Fibroblast of lung (primary cell): Measurements from ENCODE around the gene RAB20. TPM values are rescaled to one million over a fixed set of nuclear protein-coding genes. Genes with fewer than 3 reads are reported as not detected.

Experiments used
- DNase-seq, 2 donors: peaks; one replicate each; pipeline versions ENCODE4 v3.0.0 to v3.0.0-alpha.2; 2010; ENCODE audit warnings: low read depth in 2 of 2
- H2AFZ ChIP-seq: 2 replicates; pipeline ENCODE4 v1.5.1; 2012; ENCODE audit warnings: low read length, control low read depth, inconsistent platforms
- H3K27ac ChIP-seq: 2 replicates; pipeline ENCODE4 v1.5.1; 2011; ENCODE audit warnings: low read length, control low read depth; ENCODE audit not compliant: insufficient read depth
- H3K27me3 ChIP-seq: 2 replicates; pipeline ENCODE4 v1.5.1; 2011; ENCODE audit warnings: mild to moderate bottlenecking, low read length; ENCODE audit not compliant: control insufficient read depth, insufficient read depth
- H3K36me3 ChIP-seq: 2 replicates; pipeline ENCODE4 v1.5.1; 2011; ENCODE audit warnings: low read length; ENCODE audit not compliant: control insufficient read depth, insufficient read depth
- H3K4me1 ChIP-seq: 2 replicates; pipeline ENCODE4 v1.5.1; 2011; ENCODE audit warnings: low read length; ENCODE audit not compliant: control insufficient read depth, insufficient read depth; ENCODE audit errors: extremely low read depth
- H3K4me2 ChIP-seq: 2 replicates; pipeline ENCODE4 v1.5.1; 2011; ENCODE audit warnings: low read length, control low read depth; ENCODE audit not compliant: insufficient read depth; ENCODE audit errors: extremely low read depth
- H3K4me3 ChIP-seq, 4 experiments: fragments of 200-600 bp in 1 of 4; sonication (generic) in 1 of 4; replicated peaks in 1 of 4; 2 replicates each; pipeline ENCODE4 v1.5.1; 2011 to 2016; ENCODE audit warnings: low read length in 4 of 4, low read depth in 3 of 4, mild to moderate bottlenecking in 3 of 4, control low read depth in 2 of 4, inconsistent platforms in 1 of 4, mixed read lengths in 1 of 4; ENCODE audit not compliant: insufficient read depth in 1 of 4; ENCODE audit errors: control extremely low read depth in 1 of 4
- H3K79me2 ChIP-seq: 2 replicates; pipeline ENCODE4 v1.5.1; 2012; ENCODE audit warnings: mild to moderate bottlenecking, low read length, inconsistent platforms; ENCODE audit not compliant: control insufficient read depth, insufficient read depth
- H3K9ac ChIP-seq: 2 replicates; pipeline ENCODE4 v1.5.1; 2011; ENCODE audit warnings: mild to moderate bottlenecking, low read length, control low read depth; ENCODE audit not compliant: insufficient read depth
- H3K9me3 ChIP-seq: 2 replicates; pipeline ENCODE4 v1.5.1; 2012; ENCODE audit warnings: low read depth, low read length; ENCODE audit not compliant: control insufficient read depth, insufficient read depth
- H4K20me1 ChIP-seq: 2 replicates; pipeline ENCODE4 v1.5.1; 2011; ENCODE audit warnings: low read length; ENCODE audit not compliant: control insufficient read depth, insufficient read depth; ENCODE audit errors: extremely low read depth
- EZH2 ChIP-seq: IDR thresholded peaks from 2 replicates; pipeline ENCODE4 v1.5.1; 2012; ENCODE audit warnings: low read length, control low read depth, mild to moderate bottlenecking; ENCODE audit errors: missing control alignments
- polyA plus RNA-seq, 2 donors: library from polyadenylated mRNA; depleted of rRNA in 1 of 2; stranded (reverse) in 1 of 2; unstranded in 1 of 2; fragments of >200 nt; gene quantifications; 2 replicates each; pipeline ENCODE4 v1.2.1, GENCODE V29; 2011 to 2012; ENCODE audit warnings: missing spikeins in 1 of 2
- total RNA-seq: library from RNA; depleted of rRNA; stranded (reverse); fragments of >200 nt; gene quantifications from 2 replicates; pipeline ENCODE4 v1.2.1, GENCODE V29; 2014
- TF ChIP-seq, protein P1 (sequence below), 2 donors: IDR thresholded peaks in 1 of 2; conservative IDR thresholded peaks in 1 of 2; 1 replicate in 1 of 2; 2 replicates in 1 of 2; pipeline ENCODE4 v1.5.1; 2011 to 2012; ENCODE audit warnings: low read length in 2 of 2, control low read depth in 1 of 2, inconsistent platforms in 1 of 2, low read depth in 1 of 2, mild to moderate bottlenecking in 1 of 2

RAB20 gene
- total and polyA plus RNA-seq, 2 donors (not counting 1 experiment from before 2014, with no cell fraction given): 3.5 to 4.3 TPM

- H3K9ac ChIP-seq: no peak overlapping the region
- H3K79me2 ChIP-seq: no peaks in the 10 kb centered on the region
- no peak overlapping the region for H3K27ac ChIP-seq
- no peak for TF ChIP-seq EZH2
- TF ChIP-seq, protein P1, sequence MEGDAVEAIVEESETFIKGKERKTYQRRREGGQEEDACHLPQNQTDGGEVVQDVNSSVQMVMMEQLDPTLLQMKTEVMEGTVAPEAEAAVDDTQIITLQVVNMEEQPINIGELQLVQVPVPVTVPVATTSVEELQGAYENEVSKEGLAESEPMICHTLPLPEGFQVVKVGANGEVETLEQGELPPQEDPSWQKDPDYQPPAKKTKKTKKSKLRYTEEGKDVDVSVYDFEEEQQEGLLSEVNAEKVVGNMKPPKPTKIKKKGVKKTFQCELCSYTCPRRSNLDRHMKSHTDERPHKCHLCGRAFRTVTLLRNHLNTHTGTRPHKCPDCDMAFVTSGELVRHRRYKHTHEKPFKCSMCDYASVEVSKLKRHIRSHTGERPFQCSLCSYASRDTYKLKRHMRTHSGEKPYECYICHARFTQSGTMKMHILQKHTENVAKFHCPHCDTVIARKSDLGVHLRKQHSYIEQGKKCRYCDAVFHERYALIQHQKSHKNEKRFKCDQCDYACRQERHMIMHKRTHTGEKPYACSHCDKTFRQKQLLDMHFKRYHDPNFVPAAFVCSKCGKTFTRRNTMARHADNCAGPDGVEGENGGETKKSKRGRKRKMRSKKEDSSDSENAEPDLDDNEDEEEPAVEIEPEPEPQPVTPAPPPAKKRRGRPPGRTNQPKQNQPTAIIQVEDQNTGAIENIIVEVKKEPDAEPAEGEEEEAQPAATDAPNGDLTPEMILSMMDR (conservative IDR thresholded peaks at IDR 0.05 in 1 of 2, IDR thresholded peaks at IDR 0.05 in 1 of 2; ENCODE audit: low read depth in 1 of 2, low read length in 2 of 2): no peak
- no peak for DNase-seq
- H3K27me3 ChIP-seq: no peaks in the 10 kb centered on the region
- no peak overlapping the region for H2AFZ ChIP-seq
- no peaks in the 10 kb centered on the region for H3K9me3 ChIP-seq
- no peaks in the 10 kb centered on the region for H4K20me1 ChIP-seq
- no peaks in the 10 kb centered on the region for H3K4me1 ChIP-seq
- no peak overlapping the region for H3K4me3 ChIP-seq
- peak overlapping the region; percentile 35 for H3K4me2 ChIP-seq
- no peaks in the 10 kb centered on the region for H3K36me3 ChIP-seq
Observed at GRCh38 chr13:110551284-110551683, 10.2 kb downstream of the RAB20 start.

DNA sequence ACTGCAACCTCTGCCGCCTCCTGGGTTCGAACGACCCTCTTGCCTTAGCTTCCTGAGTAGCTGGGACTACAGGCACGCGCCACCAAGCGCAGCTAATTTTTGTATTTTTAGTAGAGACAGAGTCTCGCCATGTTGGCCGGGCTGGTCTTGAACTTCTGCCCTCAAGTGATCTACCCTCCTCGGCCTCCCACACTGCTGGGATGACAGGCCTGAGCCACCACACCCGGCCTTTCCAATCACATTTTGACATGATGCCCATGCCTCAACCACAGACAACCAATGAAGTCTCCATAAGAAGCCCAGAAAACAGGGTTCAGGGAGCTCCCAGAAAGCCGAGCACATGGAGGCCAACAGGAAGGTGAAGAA lies 11.7 kb downstream of the RAB20 start:
- H4K20me1 ChIP-seq: no peaks in the 10 kb centered on the region
- H3K9me3 ChIP-seq: no peaks in the 10 kb centered on the region
- no peak overlapping the region for H3K27ac ChIP-seq
- no peak for DNase-seq
- H3K79me2 ChIP-seq: no peaks in the 10 kb centered on the region
- no peaks in the 10 kb centered on the region for H3K4me1 ChIP-seq
- TF ChIP-seq EZH2: no peak
- TF ChIP-seq, protein P1 (conservative IDR thresholded peaks at IDR 0.05 in 1 of 2, IDR thresholded peaks at IDR 0.05 in 1 of 2; ENCODE audit: low read depth in 1 of 2, low read length in 2 of 2): no peak
- no peaks in the 10 kb centered on the region for H3K36me3 ChIP-seq
- no peaks in the 10 kb centered on the region for H3K27me3 ChIP-seq
- no peak overlapping the region for H3K4me3 ChIP-seq
- H2AFZ ChIP-seq: no peak overlapping the region
- no peak overlapping the region for H3K4me2 ChIP-seq
- no peak overlapping the region for H3K9ac ChIP-seq

- TF ChIP-seq EZH2: no peak
- TF ChIP-seq, protein P1 (conservative IDR thresholded peaks at IDR 0.05 in 1 of 2, IDR thresholded peaks at IDR 0.05 in 1 of 2; ENCODE audit: low read depth in 1 of 2, low read length in 2 of 2): no peak
- Histone ChIP-seq H3K4me2 (no peak overlapping the region), H2AFZ (no peak overlapping the region), H3K27ac (no peak overlapping the region), H3K4me3 (no peak overlapping the region), H4K20me1 (no peaks in the 10 kb centered on the region), H3K9me3 (no peaks in the 10 kb centered on the region), H3K4me1 (no peaks in the 10 kb centered on the region), H3K27me3 (no peaks in the 10 kb centered on the region), H3K9ac (no peak overlapping the region), H3K79me2 (no peaks in the 10 kb centered on the region), H3K36me3 (no peaks in the 10 kb centered on the region)
- DNase-seq: no peak
Observed at GRCh38 chr13:110548891-110549794, 12.4 kb downstream of the RAB20 start.
